Neural progenitor cell (in vitro differentiated cells): Measurements from ENCODE around the gene XAB2. TPM values are rescaled to one million over a fixed set of nuclear protein-coding genes. Genes with fewer than 3 reads are reported as not detected.

Experiments
- DNase-seq: peaks from one replicate; pipeline ENCODE4 v3.0.0-alpha.2; 2016; ENCODE audit warnings: low spot score
- H2AFZ ChIP-seq: fragments of 200-600 bp; sonication (generic); replicated peaks from 2 replicates; pipeline ENCODE4 v1.6.1; 2016; ENCODE audit warnings: antibody characterized with exemption
- H3F3A ChIP-seq: fragments of 200-600 bp; sonication (generic); 2 replicates; pipeline ENCODE4 v1.6.1; 2016; ENCODE audit warnings: antibody characterized with exemption, low read depth
- H3K27ac ChIP-seq: fragments of 200-600 bp; sonication (generic); 2 replicates; pipeline ENCODE4 v1.5.1; 2016; ENCODE audit warnings: mild to moderate bottlenecking
- H3K27me3 ChIP-seq: fragments of 200-600 bp; sonication (generic); 2 replicates; pipeline ENCODE4 v1.6.1; 2016; ENCODE audit warnings: mild to moderate bottlenecking, moderate library complexity
- H3K36me3 ChIP-seq: fragments of 200-600 bp; sonication (generic); 2 replicates; pipeline ENCODE4 v1.5.1; 2016
- H3K4me1 ChIP-seq: fragments of 200-600 bp; sonication (generic); 2 replicates; pipeline ENCODE4 v1.6.1; 2016; ENCODE audit warnings: mixed run types
- H3K4me2 ChIP-seq: fragments of 200-600 bp; sonication (generic); 2 replicates; pipeline ENCODE4 v1.6.1; 2016
- H3K4me3 ChIP-seq: fragments of 200-600 bp; sonication (generic); 2 replicates; pipeline ENCODE4 v1.5.1; 2016
- H3K79me2 ChIP-seq: fragments of 200-600 bp; sonication (generic); 2 replicates; pipeline ENCODE4 v1.6.1; 2016; ENCODE audit warnings: low read depth
- H3K9ac ChIP-seq: fragments of 200-600 bp; sonication (generic); 2 replicates; pipeline ENCODE4 v1.6.1; 2016
- H3K9me3 ChIP-seq: fragments of 200-600 bp; sonication (generic); 2 replicates; pipeline ENCODE4 v1.5.1; 2016; ENCODE audit warnings: low read depth
- H4K20me1 ChIP-seq: fragments of 200-600 bp; sonication (generic); 2 replicates; pipeline ENCODE4 v1.6.1; 2016; ENCODE audit warnings: low read depth
- H3K27ac Mint-ChIP-seq: 3 replicates; pipeline ENCODE4 v1.8.0; 2021; ENCODE audit warnings: mixed read lengths
- H3K27me3 Mint-ChIP-seq: 2 replicates; pipeline ENCODE4 v1.8.0; 2022; ENCODE audit warnings: low read depth, mild to moderate bottlenecking, inconsistent platforms, moderate library complexity, mixed read lengths; ENCODE audit not compliant: insufficient read depth
- H3K36me3 Mint-ChIP-seq: 3 replicates; pipeline ENCODE4 v1.8.0; 2021; ENCODE audit warnings: mixed read lengths
- H3K4me1 Mint-ChIP-seq: 3 replicates; pipeline ENCODE4 v1.8.0; 2021; ENCODE audit warnings: mixed read lengths
- H3K4me3 Mint-ChIP-seq: 3 replicates; pipeline ENCODE4 v1.8.0; 2021; ENCODE audit warnings: mild to moderate bottlenecking, moderate library complexity, mixed read lengths
- H3K9me3 Mint-ChIP-seq: 3 replicates; pipeline ENCODE4 v1.8.0; 2020; ENCODE audit warnings: mixed read lengths
- EZH2 ChIP-seq: fragments of 200-600 bp; sonication (generic); IDR thresholded peaks from 2 replicates; pipeline ENCODE4 v1.6.1; 2017; ENCODE audit warnings: antibody characterized with exemption, mild to moderate bottlenecking, moderate library complexity
- EZH2phosphoT487 ChIP-seq: fragments of 200-600 bp; sonication (generic); IDR thresholded peaks from 2 replicates; pipeline ENCODE4 v1.6.1; 2017; ENCODE audit warnings: antibody characterized with exemption
- total RNA-seq: library from RNA; depleted of rRNA; stranded (reverse); fragments of >200 nt; gene quantifications from 2 replicates; pipeline ENCODE4 v1.2.3, GENCODE V29; 2015; ENCODE audit warnings: low replicate concordance
- TF ChIP-seq, protein P1 (sequence below): fragments of 200-600 bp; sonication (generic); IDR thresholded peaks from 2 replicates; pipeline ENCODE4 v1.5.1; 2017; ENCODE audit warnings: antibody characterized with exemption, mild to moderate bottlenecking

XAB2 gene
- total RNA-seq, 1 donor from 2014 or later: 30.9 TPM

DNA sequence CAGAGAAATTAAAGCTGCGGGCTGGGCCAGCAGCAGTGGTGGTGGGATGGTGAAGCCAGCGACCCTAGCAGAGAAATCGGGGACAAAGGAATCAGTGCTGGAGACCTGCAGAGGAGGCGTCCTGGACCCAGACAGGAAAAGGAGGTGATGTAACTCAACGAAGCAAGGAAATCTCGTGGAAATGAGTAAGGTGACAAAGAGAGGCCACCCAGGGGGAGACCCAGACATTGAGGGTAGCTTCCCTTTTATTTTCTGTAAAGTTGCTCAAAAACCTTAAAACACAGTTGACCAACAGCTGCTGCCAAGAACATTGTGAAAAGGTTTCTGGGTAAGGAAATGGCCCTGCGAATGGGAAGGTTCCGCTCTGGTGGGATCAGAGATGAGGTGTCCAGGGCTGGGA, 26.2 kb upstream of the XAB2 start:
- H3K9me3 ChIP-seq: no peaks in the 10 kb centered on the region
- peaks cover 4% of the 10 kb centered on the region for H3F3A ChIP-seq
- TF ChIP-seq, protein P1, sequence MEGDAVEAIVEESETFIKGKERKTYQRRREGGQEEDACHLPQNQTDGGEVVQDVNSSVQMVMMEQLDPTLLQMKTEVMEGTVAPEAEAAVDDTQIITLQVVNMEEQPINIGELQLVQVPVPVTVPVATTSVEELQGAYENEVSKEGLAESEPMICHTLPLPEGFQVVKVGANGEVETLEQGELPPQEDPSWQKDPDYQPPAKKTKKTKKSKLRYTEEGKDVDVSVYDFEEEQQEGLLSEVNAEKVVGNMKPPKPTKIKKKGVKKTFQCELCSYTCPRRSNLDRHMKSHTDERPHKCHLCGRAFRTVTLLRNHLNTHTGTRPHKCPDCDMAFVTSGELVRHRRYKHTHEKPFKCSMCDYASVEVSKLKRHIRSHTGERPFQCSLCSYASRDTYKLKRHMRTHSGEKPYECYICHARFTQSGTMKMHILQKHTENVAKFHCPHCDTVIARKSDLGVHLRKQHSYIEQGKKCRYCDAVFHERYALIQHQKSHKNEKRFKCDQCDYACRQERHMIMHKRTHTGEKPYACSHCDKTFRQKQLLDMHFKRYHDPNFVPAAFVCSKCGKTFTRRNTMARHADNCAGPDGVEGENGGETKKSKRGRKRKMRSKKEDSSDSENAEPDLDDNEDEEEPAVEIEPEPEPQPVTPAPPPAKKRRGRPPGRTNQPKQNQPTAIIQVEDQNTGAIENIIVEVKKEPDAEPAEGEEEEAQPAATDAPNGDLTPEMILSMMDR: no peak
- no peak overlapping the region for H3K27ac Mint-ChIP-seq
- H3K4me1 Mint-ChIP-seq: peaks cover 20% of the 10 kb centered on the region
- no peaks in the 10 kb centered on the region for H3K79me2 ChIP-seq
- no peak for DNase-seq
- no peaks in the 10 kb centered on the region for H3K36me3 Mint-ChIP-seq
- H3K4me3 ChIP-seq: no peak overlapping the region
- no peak overlapping the region for H3K9ac ChIP-seq
- no peak overlapping the region for H3K27ac ChIP-seq
- peaks cover 4% of the 10 kb centered on the region for H3K4me1 ChIP-seq
- H3K4me2 ChIP-seq: no peak overlapping the region
- H2AFZ ChIP-seq: no peak overlapping the region
- no peaks in the 10 kb centered on the region for H4K20me1 ChIP-seq
- peak overlapping the region; percentile 50 for H3K4me3 Mint-ChIP-seq
- H3K9me3 Mint-ChIP-seq: no peaks in the 10 kb centered on the region
- no peaks in the 10 kb centered on the region for H3K36me3 ChIP-seq
- peaks cover 54% of the 10 kb centered on the region for H3K27me3 ChIP-seq
- H3K27me3 Mint-ChIP-seq: peaks cover 16% of the 10 kb centered on the region

DNA sequence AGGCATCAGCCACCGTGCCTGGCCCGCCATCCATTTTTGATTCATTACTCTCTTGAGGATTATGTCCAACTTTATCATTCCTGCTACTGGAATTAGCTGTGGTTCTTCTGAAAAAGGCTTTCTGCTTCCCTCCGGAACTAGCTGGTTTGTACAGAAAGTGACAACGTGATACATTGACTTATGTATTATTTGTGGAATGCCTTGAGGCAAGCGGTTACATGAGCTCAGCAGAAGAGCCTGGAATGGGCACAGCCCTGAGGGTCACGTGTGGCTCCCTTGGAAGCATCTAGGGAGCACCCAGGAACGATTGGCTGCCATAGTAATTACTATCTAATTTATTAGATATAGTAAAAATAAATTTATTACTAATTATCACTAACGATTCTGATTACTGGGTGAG, 25.1 kb upstream of the XAB2 start:
- H3F3A ChIP-seq: peaks cover 4% of the 10 kb centered on the region
- Mint-ChIP-seq H3K27me3 (peaks cover 16% of the 10 kb centered on the region), H3K36me3 (no peaks in the 10 kb centered on the region), H3K4me1 (peaks cover 20% of the 10 kb centered on the region), H3K4me3 (no peak overlapping the region), H3K9me3 (no peaks in the 10 kb centered on the region), H3K27ac (no peak overlapping the region)
- H3K27me3 ChIP-seq: peaks cover 62% of the 10 kb centered on the region
- peaks cover 4% of the 10 kb centered on the region for H3K4me1 ChIP-seq
- TF ChIP-seq, protein P1: no peak
- TF ChIP-seq EZH2phosphoT487: no peak
- no peak for TF ChIP-seq EZH2
- no peak overlapping the region for H3K9ac ChIP-seq
- no peak overlapping the region for H3K4me2 ChIP-seq
- no peak for DNase-seq
- H2AFZ ChIP-seq: no peak overlapping the region
- no peaks in the 10 kb centered on the region for H3K36me3 ChIP-seq
- no peaks in the 10 kb centered on the region for H3K79me2 ChIP-seq
- H3K4me3 ChIP-seq: no peak overlapping the region
- no peaks in the 10 kb centered on the region for H4K20me1 ChIP-seq
- no peak overlapping the region for H3K27ac ChIP-seq
- no peaks in the 10 kb centered on the region for H3K9me3 ChIP-seq

DNA sequence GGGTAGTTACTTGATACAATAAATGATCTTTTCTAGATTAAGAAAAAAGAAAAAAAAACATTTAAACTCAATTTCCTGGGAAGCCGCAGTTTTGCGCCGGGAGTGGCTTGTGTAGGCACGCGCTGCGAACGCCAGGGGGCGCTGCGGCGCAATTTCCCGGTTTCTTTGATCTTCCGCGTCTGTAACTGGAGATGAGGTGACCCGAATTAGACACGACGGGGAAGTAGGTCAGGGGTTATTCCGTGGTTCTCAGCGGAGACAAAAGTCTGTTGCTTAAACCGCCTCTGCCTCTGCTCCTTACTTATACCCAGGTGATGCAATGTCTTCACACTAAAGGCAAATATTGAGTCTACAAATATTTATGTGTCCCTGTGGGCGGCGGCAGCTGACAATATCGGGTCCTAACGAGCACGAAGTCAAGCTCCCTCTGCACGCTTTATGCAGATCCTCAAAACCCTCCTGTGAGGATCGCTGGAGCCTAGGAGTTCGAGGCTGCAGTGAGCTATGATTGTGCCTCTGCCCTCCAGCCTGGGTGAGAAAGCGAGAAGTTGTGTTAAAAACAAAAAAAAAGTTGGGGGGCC, 22.8 kb upstream of the XAB2 start:
- peak overlapping the region; percentile 86 for H2AFZ ChIP-seq
- no peak overlapping the region for H3K27ac ChIP-seq
- no peaks in the 10 kb centered on the region for H3K9me3 ChIP-seq
- H3K36me3 ChIP-seq: no peaks in the 10 kb centered on the region
- H3F3A ChIP-seq: peaks cover 4% of the 10 kb centered on the region
- Mint-ChIP-seq H3K4me1 (peaks cover 11% of the 10 kb centered on the region), H3K36me3 (no peaks in the 10 kb centered on the region), H3K4me3 (peak overlapping the region; percentile 61), H3K27me3 (peaks cover 16% of the 10 kb centered on the region), H3K9me3 (no peaks in the 10 kb centered on the region), H3K27ac (peak overlapping the region; percentile 70)
- H3K9ac ChIP-seq: no peak overlapping the region
- peaks cover 62% of the 10 kb centered on the region for H3K27me3 ChIP-seq
- H3K4me2 ChIP-seq: peak overlapping the region; percentile 75
- no peak for TF ChIP-seq EZH2
- no peak for TF ChIP-seq EZH2phosphoT487
- TF ChIP-seq, protein P1: peak; percentile 96
- H3K4me1 ChIP-seq: peaks cover 4% of the 10 kb centered on the region
- DNase-seq: peak; percentile 92
- H3K79me2 ChIP-seq: no peaks in the 10 kb centered on the region
- H3K4me3 ChIP-seq: peak overlapping the region; percentile 32
- H4K20me1 ChIP-seq: no peaks in the 10 kb centered on the region
